ENCODE results near the gene NRXN2. TPM values are rescaled to one million over a fixed set of nuclear protein-coding genes. Genes with fewer than 3 reads are reported as not detected.

Gene NRXN2
- polyA plus RNA-seq, 1 experiment, result 0.20 TPM

- no peak for DNase-seq (ENCODE audit: low read depth)
- TF ChIP-seq CTCF (IDR thresholded peaks at IDR 0.05; ENCODE audit: insufficient read depth, low read depth, low read length), result no peak
- Histone ChIP-seq H3K36me3 (ENCODE audit: control insufficient read depth, insufficient read depth, low read length) (no peaks in the 10 kb centered on the region), H3K4me3 (ENCODE audit: low read depth, low read length) (no peak overlapping the region), H3K27me3 (ENCODE audit: control insufficient read depth, insufficient read depth, low read length) (peaks cover 3% of the 10 kb centered on the region; the same call in 1 of the 2 replicates)
- CTCF ChIA-PET, result interaction anchor here (1.4 kb wide), 1 partner anchor 138 kb away, joined by 3 read pairs; no protein-coding TSS in a partner anchor
- POLR2A ChIA-PET, result no interaction called here
Measured at GRCh38 chr11:64588701-64589100, 134.3 kb downstream of the NRXN2 start.

- no peak for TF ChIP-seq CTCF (IDR thresholded peaks at IDR 0.05; ENCODE audit: insufficient read depth, low read depth, low read length)
- Histone ChIP-seq H3K4me3 (ENCODE audit: low read depth, low read length) (no peak overlapping the region), H3K36me3 (ENCODE audit: control insufficient read depth, insufficient read depth, low read length) (no peaks in the 10 kb centered on the region), H3K27me3 (ENCODE audit: control insufficient read depth, insufficient read depth, low read length) (peaks cover 3% of the 10 kb centered on the region; the same call in 1 of the 2 replicates)
- POLR2A ChIA-PET, result no interaction called here
- no peak for DNase-seq (ENCODE audit: low read depth)
- CTCF ChIA-PET, result no interaction called here
Measured at GRCh38 chr11:64586366-64586765, 136.6 kb downstream of the NRXN2 start.

GRCh38 chr11:64585150-64585549 is 137.8 kb downstream of the NRXN2 start:
- no peaks in the 10 kb centered on the region for H3K36me3 ChIP-seq (ENCODE audit: control insufficient read depth, insufficient read depth, low read length)
- POLR2A ChIA-PET, result no interaction called here
- no peak for DNase-seq (ENCODE audit: low read depth)
- H3K27me3 ChIP-seq (ENCODE audit: control insufficient read depth, insufficient read depth, low read length), result peaks cover 7% of the 10 kb centered on the region
- no peak for TF ChIP-seq CTCF (IDR thresholded peaks at IDR 0.05; ENCODE audit: insufficient read depth, low read depth, low read length)
- CTCF ChIA-PET, result no interaction called here
- no peak overlapping the region for H3K4me3 ChIP-seq (ENCODE audit: low read depth, low read length)

GRCh38 chr11:64583296-64584262 is 139.4 kb downstream of the NRXN2 start:
- Histone ChIP-seq H3K36me3 (ENCODE audit: control insufficient read depth, insufficient read depth, low read length) (no peaks in the 10 kb centered on the region), H3K4me3 (ENCODE audit: low read depth, low read length) (no peak overlapping the region), H3K27me3 (ENCODE audit: control insufficient read depth, insufficient read depth, low read length) (peaks cover 7% of the 10 kb centered on the region)
- DNase-seq (ENCODE audit: low read depth), result no peak
- ChIA-PET POLR2A (no interaction called here), CTCF (interaction anchor here (0.5 to 1.0 kb wide), 2 partner anchors 67 to 167 kb away, joined by 3 to 4 read pairs; no protein-coding TSS in a partner anchor)
- no peak for TF ChIP-seq CTCF (IDR thresholded peaks at IDR 0.05; ENCODE audit: insufficient read depth, low read depth, low read length)

GRCh38 chr11:64582885-64583284 is 140.1 kb downstream of the NRXN2 start:
- no peak for TF ChIP-seq CTCF (IDR thresholded peaks at IDR 0.05; ENCODE audit: insufficient read depth, low read depth, low read length)
- POLR2A ChIA-PET, result no interaction called here
- no peak for DNase-seq (ENCODE audit: low read depth)
- Histone ChIP-seq H3K36me3 (ENCODE audit: control insufficient read depth, insufficient read depth, low read length) (no peaks in the 10 kb centered on the region), H3K27me3 (ENCODE audit: control insufficient read depth, insufficient read depth, low read length) (peaks cover 9% of the 10 kb centered on the region), H3K4me3 (ENCODE audit: low read depth, low read length) (no peak overlapping the region)
- CTCF ChIA-PET, result no interaction called here
